Right lobe of liver (tissue), 6 donors: ENCODE measurements around the gene MACROD2. TPM values are rescaled to one million over a fixed set of nuclear protein-coding genes. Genes with fewer than 3 reads are reported as not detected.

Source experiments
- ATAC-seq, 4 donors: fragments of 200-7000 bp; cut with Tn5 transposase; one replicate each; pipeline ENCODE4 v1.9.1; 2020; ENCODE audit warnings: mild to moderate bottlenecking in 4 of 4, moderate library complexity in 4 of 4
- DNase-seq, 3 donors: peaks; one replicate each; pipeline ENCODE4 v3.0.0-alpha.2; 2020
- H3K27ac ChIP-seq, 3 donors: fragments of 200-600 bp; one replicate each; pipeline ENCODE4 v1.8.0; 2022
- H3K27me3 ChIP-seq, 2 donors: fragments of 200-600 bp; one replicate each; pipeline ENCODE4 v1.8.0; 2022
- H3K36me3 ChIP-seq, 4 donors: fragments of 200-600 bp; sonication (generic) in 1 of 4; one replicate each; pipeline versions ENCODE4 v1.5.1 to v1.8.0; 2017 to 2022; ENCODE audit warnings: control low read depth in 1 of 4
- H3K4me1 ChIP-seq, 4 donors: fragments of 200-600 bp; sonication (generic) in 1 of 4; one replicate each; pipeline versions ENCODE4 v1.5.1 to v1.8.0; 2017 to 2022; ENCODE audit warnings: control low read depth in 1 of 4
- H3K4me3 ChIP-seq, 3 donors: fragments of 200-600 bp; one replicate each; pipeline ENCODE4 v1.8.0; 2022
- H3K9me3 ChIP-seq, 4 donors: fragments of 200-600 bp; sonication (generic) in 1 of 4; one replicate each; pipeline versions ENCODE4 v1.5.1 to v1.8.0; 2017 to 2022; ENCODE audit warnings: control low read depth in 1 of 4
- POLR2A ChIP-seq: fragments of 450-650 bp; IDR thresholded peaks from one replicate; pipeline ENCODE4 v1.6.1; 2017; ENCODE audit warnings: antibody characterized with exemption, mild to moderate bottlenecking
- WGBS: methylation state at CpG from one replicate; pipeline ENCODE4 v1.1.6; 2018; ENCODE audit warnings: low coverage, low lambda C conversion rate; ENCODE audit not compliant: insufficient coverage; ENCODE audit errors: missing lambda C conversion rate; 5-methylcytosine and 5-hydroxymethylcytosine counted together
- intact Hi-C, 2 donors: fragments of 100-400 bp; cut with DNase I; formaldehyde crosslinking; loops; one replicate each; pipeline versions ENCODE4 v1.11.2 to v1.14.1; 2022
- total RNA-seq, 6 experiments: library from RNA; depleted of rRNA in 2 of 6; stranded (reverse); fragments of >200 nt in 2 of 6; fragmentation: NEBNext Ultra II Directional in 3 of 6; extraction: Animal tissue kit (Norgen Biotek cat#: 25700) in 3 of 6; gene quantifications; one replicate each; pipeline versions ENCODE4 v1.1.0 to v1.2.4, GENCODE V29; 2016 to 2023
- TF ChIP-seq, protein P1 (sequence below), 4 donors: fragments of 200-600 bp in 3 of 4; fragments of 450-650 bp in 1 of 4; IDR thresholded peaks; one replicate each; pipeline versions ENCODE4 v1.5.1 to v1.8.0; 2016 to 2022; ENCODE audit warnings: antibody characterized with exemption in 4 of 4, mild to moderate bottlenecking in 2 of 4
- donor health status: DM: no; HTN: yes; CAD: no.
- donor health status: DM: no; HTN: no; CAD: no.
- donor health status: DM: no; HTN: no; CAD: no.
- donor health status: DM: no; HTN: yes; CAD: no.
- donor health status: DM: no; HTN: yes; CAD: no.

Gene MACROD2
- total RNA-seq, 6 experiments from 2014 or later, result 1.2 to 5.5 (median 3.3) TPM

DNA sequence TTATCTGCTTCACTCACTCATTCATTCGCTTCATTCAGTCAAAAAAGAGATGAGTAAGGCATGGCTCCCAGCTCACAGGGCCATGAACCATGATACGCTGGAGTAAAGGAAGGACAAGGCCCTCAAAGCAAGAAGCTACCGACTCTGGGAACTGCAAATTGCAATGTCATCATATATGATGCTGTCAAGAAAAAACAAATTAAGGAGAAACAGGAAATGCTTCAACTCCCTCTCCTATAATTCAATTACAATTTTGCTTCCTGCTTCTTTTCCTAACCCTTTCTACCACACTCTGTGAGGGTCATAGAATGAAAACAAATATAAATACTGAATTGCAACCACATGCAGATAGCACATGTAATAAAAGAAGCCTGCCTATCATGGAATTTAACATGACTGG is 1067.8 kb downstream of the MACROD2 start:
- no peak for DNase-seq
- no peaks in the 10 kb centered on the region for H3K36me3 ChIP-seq
- ATAC-seq, result no peak
- intact Hi-C loops, result no loop called here
- H3K9me3 ChIP-seq, result no peaks in the 10 kb centered on the region
- WGBS, result 68% methylated on average over 3 of the region's 3 CpGs
- H3K4me3 ChIP-seq, result no peak overlapping the region
- no peaks in the 10 kb centered on the region for H3K27me3 ChIP-seq
- TF ChIP-seq, protein P1, sequence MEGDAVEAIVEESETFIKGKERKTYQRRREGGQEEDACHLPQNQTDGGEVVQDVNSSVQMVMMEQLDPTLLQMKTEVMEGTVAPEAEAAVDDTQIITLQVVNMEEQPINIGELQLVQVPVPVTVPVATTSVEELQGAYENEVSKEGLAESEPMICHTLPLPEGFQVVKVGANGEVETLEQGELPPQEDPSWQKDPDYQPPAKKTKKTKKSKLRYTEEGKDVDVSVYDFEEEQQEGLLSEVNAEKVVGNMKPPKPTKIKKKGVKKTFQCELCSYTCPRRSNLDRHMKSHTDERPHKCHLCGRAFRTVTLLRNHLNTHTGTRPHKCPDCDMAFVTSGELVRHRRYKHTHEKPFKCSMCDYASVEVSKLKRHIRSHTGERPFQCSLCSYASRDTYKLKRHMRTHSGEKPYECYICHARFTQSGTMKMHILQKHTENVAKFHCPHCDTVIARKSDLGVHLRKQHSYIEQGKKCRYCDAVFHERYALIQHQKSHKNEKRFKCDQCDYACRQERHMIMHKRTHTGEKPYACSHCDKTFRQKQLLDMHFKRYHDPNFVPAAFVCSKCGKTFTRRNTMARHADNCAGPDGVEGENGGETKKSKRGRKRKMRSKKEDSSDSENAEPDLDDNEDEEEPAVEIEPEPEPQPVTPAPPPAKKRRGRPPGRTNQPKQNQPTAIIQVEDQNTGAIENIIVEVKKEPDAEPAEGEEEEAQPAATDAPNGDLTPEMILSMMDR (IDR thresholded peaks at IDR 0.05), result no peak
- TF ChIP-seq POLR2A, result no peak
- peaks cover 0 to 2% (median 0%) of the 10 kb centered on the region in 4 donors for H3K4me1 ChIP-seq
- H3K27ac ChIP-seq, result no peak overlapping the region

DNA sequence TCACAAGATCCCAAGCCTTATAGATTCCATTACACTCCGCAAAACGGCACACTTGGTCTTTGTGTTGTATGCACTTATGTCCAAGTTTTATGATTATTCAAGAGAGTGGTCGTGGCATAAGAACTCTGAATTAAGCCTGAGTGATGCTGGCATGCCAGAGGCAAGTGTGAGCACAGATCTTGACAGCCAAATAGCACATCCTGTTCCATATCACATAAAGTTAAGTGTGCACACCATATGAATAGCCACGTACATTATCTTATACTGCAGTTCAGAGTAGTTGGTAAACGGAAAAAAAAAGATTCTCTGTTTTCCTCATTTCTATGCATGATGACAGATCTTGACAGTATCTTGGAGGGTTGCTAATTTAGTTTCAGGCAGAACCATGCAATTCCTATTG is 1069.4 kb downstream of the MACROD2 start:
- Histone ChIP-seq H3K4me1 (peaks cover 0 to 2% (median 0%) of the 10 kb centered on the region in 4 donors), H3K9me3 (no peaks in the 10 kb centered on the region), H3K4me3 (no peak overlapping the region), H3K27ac (no peak overlapping the region), H3K27me3 (no peaks in the 10 kb centered on the region), H3K36me3 (no peaks in the 10 kb centered on the region)
- DNase-seq (no peak), ATAC-seq (no peak)
- TF ChIP-seq, protein P1 (IDR thresholded peaks at IDR 0.05), result no peak
- no peak for TF ChIP-seq POLR2A
- intact Hi-C loops, result no loop called here
- 50% methylated on average over 5 of the region's 5 CpGs for WGBS

DNA sequence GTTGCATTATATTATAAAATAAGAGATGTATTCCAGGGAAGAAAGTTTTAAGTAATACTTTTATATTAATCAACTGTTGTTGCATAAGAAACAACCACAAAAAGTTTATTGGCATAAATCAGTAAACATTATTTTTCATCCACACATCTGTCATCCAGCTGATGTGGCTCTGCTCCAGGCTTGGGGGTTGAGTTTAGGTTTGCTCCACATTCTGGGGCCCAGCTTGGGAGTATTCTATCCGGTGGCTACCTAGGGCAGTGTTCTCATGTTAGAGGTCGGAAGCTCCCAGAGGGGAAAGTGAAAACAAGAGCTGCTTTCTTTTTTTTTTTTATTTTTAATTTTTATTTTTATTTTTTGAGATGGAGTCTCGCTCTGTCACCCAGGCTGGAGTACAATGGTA is 1070.5 kb downstream of the MACROD2 start:
- ATAC-seq, result no peak
- WGBS, result 79% methylated on average over 3 of the region's 3 CpGs
- Histone ChIP-seq H3K9me3 (no peaks in the 10 kb centered on the region), H3K27me3 (no peaks in the 10 kb centered on the region), H3K27ac (no peak overlapping the region), H3K4me3 (no peak overlapping the region), H3K36me3 (no peaks in the 10 kb centered on the region), H3K4me1 (peaks cover 0 to 1% (median 0%) of the 10 kb centered on the region in 4 donors)
- intact Hi-C loops, result no loop called here
- TF ChIP-seq, protein P1 (IDR thresholded peaks at IDR 0.05), result no peak
- no peak for TF ChIP-seq POLR2A
- DNase-seq, result no peak

DNA sequence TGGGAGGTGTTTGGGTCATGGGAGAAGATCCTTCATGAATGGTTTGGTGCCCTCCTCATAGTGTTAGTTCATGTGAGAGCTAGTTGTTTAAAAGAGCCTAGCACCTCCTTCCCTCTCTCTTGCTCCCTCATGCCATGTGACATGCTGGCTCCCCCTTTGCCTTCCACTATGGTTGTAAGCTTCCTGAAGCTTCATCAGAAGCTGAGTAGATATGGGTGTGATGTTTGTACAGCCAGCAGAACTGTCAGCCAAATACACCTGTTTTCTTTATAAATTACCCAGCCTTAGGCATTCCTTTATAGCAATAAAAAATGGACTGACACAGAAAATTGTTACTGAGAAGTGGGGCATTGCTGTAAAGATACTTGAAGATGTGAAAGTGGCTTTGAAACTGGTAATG is 1073.2 kb downstream of the MACROD2 start:
- no peak for DNase-seq
- no peaks in the 10 kb centered on the region for H3K27me3 ChIP-seq
- no peaks in the 10 kb centered on the region for H3K4me1 ChIP-seq
- no peak for TF ChIP-seq POLR2A
- TF ChIP-seq, protein P1 (IDR thresholded peaks at IDR 0.05), result no peak
- intact Hi-C loops, result no loop called here
- H3K4me3 ChIP-seq, result no peak overlapping the region
- H3K36me3 ChIP-seq, result no peaks in the 10 kb centered on the region
- ATAC-seq, result no peak
- no peak overlapping the region for H3K27ac ChIP-seq
- H3K9me3 ChIP-seq, result no peaks in the 10 kb centered on the region

DNA sequence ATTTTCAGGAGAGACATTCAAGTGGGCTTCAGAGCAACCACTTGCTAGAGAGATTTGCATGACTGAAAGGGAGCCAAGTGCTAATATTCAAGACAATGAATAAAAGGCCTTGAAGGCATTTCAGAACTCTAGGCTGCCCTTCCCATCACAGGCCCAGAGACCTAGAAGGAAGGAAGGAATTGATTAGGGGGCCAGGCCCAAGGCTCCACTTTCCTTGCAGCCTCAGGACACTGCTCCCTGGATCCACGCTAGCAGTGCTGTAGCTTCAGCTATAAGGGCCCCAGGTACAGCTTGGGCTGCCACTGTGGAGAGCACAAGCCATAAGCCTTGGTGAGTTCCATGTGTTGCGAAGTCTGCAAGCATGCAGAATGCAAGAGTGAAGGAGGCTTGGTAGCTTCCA is 1074.0 kb downstream of the MACROD2 start:
- H3K9me3 ChIP-seq, result no peaks in the 10 kb centered on the region
- DNase-seq (no peak), ATAC-seq (no peak)
- H3K27me3 ChIP-seq, result no peaks in the 10 kb centered on the region
- intact Hi-C loops, result no loop called here
- H3K27ac ChIP-seq, result no peak overlapping the region
- WGBS, result 83% methylated on average over 1 of the region's 2 CpGs
- no peaks in the 10 kb centered on the region for H3K4me1 ChIP-seq
- no peaks in the 10 kb centered on the region for H3K36me3 ChIP-seq
- H3K4me3 ChIP-seq, result no peak overlapping the region
- no peak for TF ChIP-seq POLR2A
- TF ChIP-seq, protein P1 (IDR thresholded peaks at IDR 0.05), result no peak
